ENCODE results near the gene SYPL1. TPM values are rescaled to one million over a fixed set of nuclear protein-coding genes. Genes with fewer than 3 reads are reported as not detected.

SYPL1 gene
- total and polyA plus RNA-seq, 2 donors (not counting 3 experiments of a cell fraction or from before 2014, with no cell fraction given): 59.8 to 67.1 TPM

DNA sequence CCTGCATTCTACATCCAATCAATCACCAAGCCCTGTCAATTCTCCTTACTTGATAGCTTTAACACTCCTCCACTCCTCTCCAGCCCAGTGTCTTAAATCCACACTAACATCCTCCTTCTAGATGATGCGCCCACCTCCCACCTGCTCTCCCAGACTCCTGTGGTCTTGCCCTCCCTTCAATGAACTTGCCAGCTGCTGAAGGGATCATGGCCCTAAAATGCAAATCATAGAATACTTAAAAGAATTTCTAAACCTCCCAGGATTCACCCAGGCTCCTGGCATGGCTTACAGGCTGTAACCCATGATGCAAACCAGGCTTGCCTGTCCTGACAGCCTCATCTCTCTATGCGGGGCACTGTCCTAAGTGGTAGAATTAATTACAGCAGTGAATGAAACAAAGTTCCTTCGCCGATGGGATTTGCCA lies 43.6 kb downstream of the SYPL1 start:
- dilution Hi-C loops (cut with MboI; ENCODE audit: extremely low pct_ligation_motif_present, low sequenced_read_pairs) (loop anchor here (25.0 kb wide), 1 partner anchor 94 kb away; no protein-coding TSS in a partner anchor), intact Hi-C loops (cut with micrococcal nuclease) (no loop called here)
- no peak overlapping the region for H3K4me2 ChIP-seq (ENCODE audit: insufficient read depth, low read length)
- no peak overlapping the region for H3K27ac ChIP-seq (ENCODE audit: insufficient read depth, low read depth, low read length)
- no peaks in the 10 kb centered on the region for H4K20me1 ChIP-seq (replicated peaks; ENCODE audit: control insufficient read depth, extremely low read depth, insufficient read depth, low read length)
- H2AFZ ChIP-seq (ENCODE audit: low read depth, low read length): no peak overlapping the region
- ChIA-PET POLR2A (interaction anchor here (0.7 kb wide), 1 partner anchor 26 kb away, joined by 12 read pairs; no protein-coding TSS in a partner anchor), CTCF (interaction anchor here (1.2 kb wide), 1 partner anchor 85 kb away, joined by 3 read pairs; no protein-coding TSS in a partner anchor)
- no peak overlapping the region for H3K9ac ChIP-seq (replicated peaks; ENCODE audit: extremely low read depth, insufficient read depth, low read length)
- H3K9me1 ChIP-seq (replicated peaks; ENCODE audit: control insufficient read depth, extremely low read depth, insufficient read depth, low read length): no peaks in the 10 kb centered on the region
- FAIRE-seq (no peak), DNase-seq (ENCODE audit: low read depth, low spot score) (no peak)
- BruUV-seq (replicated peaks): no TSS peak
- no peaks in the 10 kb centered on the region for H3K79me2 ChIP-seq (ENCODE audit: control insufficient read depth, insufficient read depth, low read length)
- no peaks in the 10 kb centered on the region for H3K27me3 ChIP-seq (ENCODE audit: control insufficient read depth in 2 of 2, insufficient read depth in 2 of 2, low read length in 2 of 2)
- peaks cover 35% of the 10 kb centered on the region for H3K4me1 ChIP-seq (ENCODE audit: control insufficient read depth, extremely low read depth, insufficient read depth, low read length)
- H3K9me3 ChIP-seq (replicated peaks; ENCODE audit: control insufficient read depth, insufficient read depth, low read length): no peaks in the 10 kb centered on the region
- TF ChIP-seq POLR2AphosphoS5 (IDR thresholded peaks at IDR 0.05; ENCODE audit: insufficient read depth, low read depth, low read length) (no peak), EZH2 (IDR thresholded peaks at IDR 0.05; ENCODE audit: borderline replicate concordance, low read depth, low read length, severe bottlenecking) (no peak), GATA2 (IDR thresholded peaks at IDR 0.05; ENCODE audit: insufficient read depth, insufficient read length, low read depth, low read length) (no peak), MYC (IDR thresholded peaks at IDR 0.05; ENCODE audit: low read depth, low read length) (no peak), FOS (IDR thresholded peaks at IDR 0.05; ENCODE audit: borderline replicate concordance, insufficient read depth, low read length) (no peak)
- TF ChIP-seq, protein P1, sequence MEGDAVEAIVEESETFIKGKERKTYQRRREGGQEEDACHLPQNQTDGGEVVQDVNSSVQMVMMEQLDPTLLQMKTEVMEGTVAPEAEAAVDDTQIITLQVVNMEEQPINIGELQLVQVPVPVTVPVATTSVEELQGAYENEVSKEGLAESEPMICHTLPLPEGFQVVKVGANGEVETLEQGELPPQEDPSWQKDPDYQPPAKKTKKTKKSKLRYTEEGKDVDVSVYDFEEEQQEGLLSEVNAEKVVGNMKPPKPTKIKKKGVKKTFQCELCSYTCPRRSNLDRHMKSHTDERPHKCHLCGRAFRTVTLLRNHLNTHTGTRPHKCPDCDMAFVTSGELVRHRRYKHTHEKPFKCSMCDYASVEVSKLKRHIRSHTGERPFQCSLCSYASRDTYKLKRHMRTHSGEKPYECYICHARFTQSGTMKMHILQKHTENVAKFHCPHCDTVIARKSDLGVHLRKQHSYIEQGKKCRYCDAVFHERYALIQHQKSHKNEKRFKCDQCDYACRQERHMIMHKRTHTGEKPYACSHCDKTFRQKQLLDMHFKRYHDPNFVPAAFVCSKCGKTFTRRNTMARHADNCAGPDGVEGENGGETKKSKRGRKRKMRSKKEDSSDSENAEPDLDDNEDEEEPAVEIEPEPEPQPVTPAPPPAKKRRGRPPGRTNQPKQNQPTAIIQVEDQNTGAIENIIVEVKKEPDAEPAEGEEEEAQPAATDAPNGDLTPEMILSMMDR (IDR thresholded peaks at IDR 0.05; ENCODE audit: extremely low read depth in 1 of 2, insufficient read depth in 1 of 2, low read depth in 1 of 2, low read length in 2 of 2): no peak
- TF ChIP-seq, protein P2, sequence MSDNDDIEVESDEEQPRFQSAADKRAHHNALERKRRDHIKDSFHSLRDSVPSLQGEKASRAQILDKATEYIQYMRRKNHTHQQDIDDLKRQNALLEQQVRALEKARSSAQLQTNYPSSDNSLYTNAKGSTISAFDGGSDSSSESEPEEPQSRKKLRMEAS (IDR thresholded peaks at IDR 0.05; ENCODE audit: insufficient read depth, insufficient read length): no peak
- H3K36me3 ChIP-seq (ENCODE audit: control insufficient read depth in 2 of 2, extremely low read depth in 1 of 2, insufficient read depth in 2 of 2, low read length in 2 of 2): no peaks in the 10 kb centered on the region
- no peak overlapping the region for H3K4me3 ChIP-seq (replicated peaks in 1 of 3; ENCODE audit: insufficient read depth in 1 of 3, low read depth in 1 of 3, low read length in 3 of 3)

All from endothelial cell of umbilical vein (primary cell).